GM12801 (cell line): ENCODE data around the gene TMEM31.

Experiments used
- TF ChIP-seq, protein P1 (sequence below): IDR thresholded peaks from one replicate; pipeline ENCODE4 v1.5.1; 2011; ENCODE audit warnings: control low read depth; ENCODE audit not compliant: insufficient read length; ENCODE audit errors: extremely low read depth

The TMEM31 gene

DNA sequence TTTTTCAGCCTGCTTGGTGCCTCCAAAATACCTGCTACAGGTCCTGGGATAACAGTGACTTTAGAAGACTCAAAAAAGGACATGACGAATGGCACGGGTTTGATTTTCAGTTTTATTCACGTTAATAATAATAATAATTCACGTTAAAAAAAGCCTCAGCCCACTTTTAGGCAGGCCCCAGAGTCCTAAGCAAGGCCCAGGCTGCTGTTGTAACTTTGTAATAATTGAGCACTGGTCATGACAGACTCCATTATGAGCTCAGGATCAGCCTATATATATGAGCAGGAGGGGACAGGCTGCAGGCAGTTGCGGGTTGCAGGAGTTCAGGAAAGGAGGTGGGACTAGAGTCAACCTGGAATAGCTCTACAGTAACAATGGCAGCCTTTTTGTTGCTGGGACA lies at the start of gene TMEM31:
TMEM31 (plus strand) TSS at position 301 of the 400 bp plus-strand sequence. CDS start 1,350 bp downstream, outside the sequence.
- TF ChIP-seq, protein P1, sequence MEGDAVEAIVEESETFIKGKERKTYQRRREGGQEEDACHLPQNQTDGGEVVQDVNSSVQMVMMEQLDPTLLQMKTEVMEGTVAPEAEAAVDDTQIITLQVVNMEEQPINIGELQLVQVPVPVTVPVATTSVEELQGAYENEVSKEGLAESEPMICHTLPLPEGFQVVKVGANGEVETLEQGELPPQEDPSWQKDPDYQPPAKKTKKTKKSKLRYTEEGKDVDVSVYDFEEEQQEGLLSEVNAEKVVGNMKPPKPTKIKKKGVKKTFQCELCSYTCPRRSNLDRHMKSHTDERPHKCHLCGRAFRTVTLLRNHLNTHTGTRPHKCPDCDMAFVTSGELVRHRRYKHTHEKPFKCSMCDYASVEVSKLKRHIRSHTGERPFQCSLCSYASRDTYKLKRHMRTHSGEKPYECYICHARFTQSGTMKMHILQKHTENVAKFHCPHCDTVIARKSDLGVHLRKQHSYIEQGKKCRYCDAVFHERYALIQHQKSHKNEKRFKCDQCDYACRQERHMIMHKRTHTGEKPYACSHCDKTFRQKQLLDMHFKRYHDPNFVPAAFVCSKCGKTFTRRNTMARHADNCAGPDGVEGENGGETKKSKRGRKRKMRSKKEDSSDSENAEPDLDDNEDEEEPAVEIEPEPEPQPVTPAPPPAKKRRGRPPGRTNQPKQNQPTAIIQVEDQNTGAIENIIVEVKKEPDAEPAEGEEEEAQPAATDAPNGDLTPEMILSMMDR = no peak

GRCh38 chrX:103663981-103664762 lies 46.5 kb upstream of the TMEM31 start:
- TF ChIP-seq, protein P1 = no peak

- TF ChIP-seq, protein P1 = no peak
Observed at GRCh38 chrX:103666202-103667107, 44.3 kb upstream of the TMEM31 start.

- TF ChIP-seq, protein P1 = no peak
Observed at GRCh38 chrX:103669745-103670144, 41.0 kb upstream of the TMEM31 start.

- TF ChIP-seq, protein P1 = no peak
Observed at GRCh38 chrX:103674531-103675454, 35.9 kb upstream of the TMEM31 start.

GRCh38 chrX:103678199-103678993 lies 32.3 kb upstream of the TMEM31 start:
- TF ChIP-seq, protein P1 = no peak
